Kidney epithelial cell (primary cell): Measurements from ENCODE around the gene LCA5L. TPM values are rescaled to one million over a fixed set of nuclear protein-coding genes. Genes with fewer than 3 reads are reported as not detected.

ENCODE experiments used
- DNase-seq: peaks from one replicate; pipeline ENCODE4 v3.0.0-alpha.2; 2010; ENCODE audit warnings: low read depth
- H3K27me3 ChIP-seq: 2 replicates; pipeline ENCODE4 v1.6.0; 2011; ENCODE audit warnings: low read length; ENCODE audit not compliant: control insufficient read depth, insufficient read depth
- H3K36me3 ChIP-seq: 2 replicates; pipeline ENCODE4 v1.5.1; 2011; ENCODE audit warnings: low read length; ENCODE audit not compliant: control insufficient read depth, insufficient read depth
- H3K4me3 ChIP-seq: 2 replicates; pipeline ENCODE4 v1.5.1; 2011; ENCODE audit warnings: low read depth, mild to moderate bottlenecking, control low read depth, low read length
- CTCF ChIP-seq: IDR thresholded peaks from 2 replicates; pipeline ENCODE4 v1.5.1; 2011; ENCODE audit warnings: mild to moderate bottlenecking, moderate library complexity, low read length, control low read depth, inconsistent platforms; ENCODE audit not compliant: insufficient read depth, poor library complexity, severe bottlenecking
- total RNA-seq: library from RNA; depleted of rRNA; stranded (reverse); fragments of >200 nt; gene quantifications from 2 replicates; pipeline ENCODE4 v1.2.3, GENCODE V29; 2015

Gene LCA5L
- 2.0 and 4.4 TPM in 2 replicates for total RNA-seq

- DNase-seq = no peak
- no peaks in the 10 kb centered on the region for H3K27me3 ChIP-seq
- H3K4me3 ChIP-seq = peak within 1 kb of the TSS; percentile 79
- no peak for TF ChIP-seq CTCF
- no peaks in the 10 kb centered on the region for H3K36me3 ChIP-seq
These were observed at the start of gene LCA5L for GRCh38 chr21:39445321-39446269. TSS of gene LCA5L (minus strand) at chr21:39445778. CDS start at chr21:39428493, 17,285 bp downstream.

- H3K27me3 ChIP-seq = no peaks in the 10 kb centered on the region
- no peak overlapping the region for H3K4me3 ChIP-seq
- TF ChIP-seq CTCF = no peak
- no peaks in the 10 kb centered on the region for H3K36me3 ChIP-seq
- no peak for DNase-seq
These were observed 43.9 kb upstream of the LCA5L start for GRCh38 chr21:39489380-39489924.

- Histone ChIP-seq H3K27me3 (no peaks in the 10 kb centered on the region), H3K4me3 (no peak overlapping the region), H3K36me3 (no peaks in the 10 kb centered on the region)
- TF ChIP-seq CTCF = no peak
- DNase-seq = no peak
These were observed 39.2 kb upstream of the LCA5L start for GRCh38 chr21:39484711-39485276.

GRCh38 chr21:39483917-39484316 lies 38.3 kb upstream of the LCA5L start:
- no peak for DNase-seq
- TF ChIP-seq CTCF = no peak
- Histone ChIP-seq H3K36me3 (no peaks in the 10 kb centered on the region), H3K27me3 (no peaks in the 10 kb centered on the region), H3K4me3 (no peak overlapping the region)

GRCh38 chr21:39481886-39482285 lies 36.3 kb upstream of the LCA5L start:
- no peaks in the 10 kb centered on the region for H3K36me3 ChIP-seq
- H3K4me3 ChIP-seq = no peak overlapping the region
- H3K27me3 ChIP-seq = no peaks in the 10 kb centered on the region
- no peak for TF ChIP-seq CTCF
- no peak for DNase-seq
